Measurements from ENCODE around the gene LDLRAD2. TPM values are rescaled to one million over a fixed set of nuclear protein-coding genes. Genes with fewer than 3 reads are reported as not detected.
"Not testable (repeated sequence)": the region's sequence is repeated elsewhere in the genome, so short reads cannot be mapped to it uniquely, and the experiment has no call there.

The LDLRAD2 gene
- total RNA-seq, 1 donor from 2014 or later = 0.14 TPM

GRCh38 chr1:21823980-21824702 is 12.1 kb downstream of the LDLRAD2 start:
- Histone ChIP-seq H3K4me1 (ENCODE audit: insufficient read depth, low read length) (no peaks in the 10 kb centered on the region), H3K27me3 (ENCODE audit: insufficient read depth, low read length) (no peaks in the 10 kb centered on the region), H3K36me3 (ENCODE audit: insufficient read depth, low read length) (peaks cover 13% of the 10 kb centered on the region), H2AFZ (ENCODE audit: low read depth, low read length) (no peak overlapping the region), H3K27ac (ENCODE audit: low read depth, low read length) (no peak overlapping the region), H3K4me2 (ENCODE audit: low read length) (no peak overlapping the region), H3K79me2 (ENCODE audit: insufficient read depth, low read length) (no peaks in the 10 kb centered on the region), H4K20me1 (ENCODE audit: insufficient read depth, low read length) (peaks cover 12% of the 10 kb centered on the region), H3K9ac (ENCODE audit: low read length) (no peak overlapping the region), H3K9me3 (ENCODE audit: insufficient read depth, low read depth, low read length) (no peaks in the 10 kb centered on the region), H3K4me3 (ENCODE audit: insufficient read depth, low read depth, low read length) (no peak overlapping the region)
- Mint-ChIP-seq H3K27ac (ENCODE audit: unreplicated experiment) (no peak overlapping the region), H3K9me3 (ENCODE audit: unreplicated experiment) (no peaks in the 10 kb centered on the region), H3K36me3 (ENCODE audit: low read depth, unreplicated experiment) (peaks cover 35% of the 10 kb centered on the region), H3K4me3 (ENCODE audit: unreplicated experiment) (no peak overlapping the region), H3K27me3 (ENCODE audit: low read depth, unreplicated experiment) (no peaks in the 10 kb centered on the region), H3K4me1 (ENCODE audit: low read depth, unreplicated experiment) (no peaks in the 10 kb centered on the region)
- no peak for FAIRE-seq
- DNase-seq (ENCODE audit: low read depth) = no peak
- no peak for TF ChIP-seq CTCF (IDR thresholded peaks at IDR 0.05; ENCODE audit: insufficient read depth, low read depth, low read length)

GRCh38 chr1:21824926-21825325 is 12.9 kb downstream of the LDLRAD2 start:
- TF ChIP-seq CTCF (IDR thresholded peaks at IDR 0.05; ENCODE audit: insufficient read depth, low read depth, low read length) = no peak
- no peak for TF ChIP-seq EZH2 (IDR thresholded peaks at IDR 0.05; ENCODE audit: insufficient read depth, low read length)
- Mint-ChIP-seq H3K4me3 (ENCODE audit: unreplicated experiment) (no peak overlapping the region), H3K27me3 (ENCODE audit: low read depth, unreplicated experiment) (no peaks in the 10 kb centered on the region), H3K36me3 (ENCODE audit: low read depth, unreplicated experiment) (peaks cover 32% of the 10 kb centered on the region), H3K27ac (ENCODE audit: unreplicated experiment) (no peak overlapping the region), H3K4me1 (ENCODE audit: low read depth, unreplicated experiment) (no peaks in the 10 kb centered on the region), H3K9me3 (ENCODE audit: unreplicated experiment) (no peaks in the 10 kb centered on the region)
- Histone ChIP-seq H3K79me2 (ENCODE audit: insufficient read depth, low read length) (no peaks in the 10 kb centered on the region), H3K27ac (ENCODE audit: low read depth, low read length) (no peak overlapping the region), H3K9ac (ENCODE audit: low read length) (no peak overlapping the region), H3K4me3 (ENCODE audit: insufficient read depth, low read depth, low read length) (no peak overlapping the region), H2AFZ (ENCODE audit: low read depth, low read length) (no peak overlapping the region), H3K4me1 (ENCODE audit: insufficient read depth, low read length) (no peaks in the 10 kb centered on the region), H3K9me3 (ENCODE audit: insufficient read depth, low read depth, low read length) (no peaks in the 10 kb centered on the region), H4K20me1 (ENCODE audit: insufficient read depth, low read length) (peaks cover 12% of the 10 kb centered on the region), H3K27me3 (ENCODE audit: insufficient read depth, low read length) (no peaks in the 10 kb centered on the region), H3K4me2 (ENCODE audit: low read length) (no peak overlapping the region), H3K36me3 (ENCODE audit: insufficient read depth, low read length) (peaks cover 13% of the 10 kb centered on the region)
- DNase-seq (ENCODE audit: low read depth) (no peak), FAIRE-seq (no peak)

- Histone ChIP-seq H3K27me3 (ENCODE audit: insufficient read depth, low read length) (no peaks in the 10 kb centered on the region), H4K20me1 (ENCODE audit: insufficient read depth, low read length) (peaks cover 12% of the 10 kb centered on the region), H3K4me1 (ENCODE audit: insufficient read depth, low read length) (no peaks in the 10 kb centered on the region), H2AFZ (ENCODE audit: low read depth, low read length) (no peak overlapping the region), H3K36me3 (ENCODE audit: insufficient read depth, low read length) (peaks cover 13% of the 10 kb centered on the region), H3K9ac (ENCODE audit: low read length) (no peak overlapping the region), H3K27ac (ENCODE audit: low read depth, low read length) (no peak overlapping the region), H3K9me3 (ENCODE audit: insufficient read depth, low read depth, low read length) (no peaks in the 10 kb centered on the region), H3K79me2 (ENCODE audit: insufficient read depth, low read length) (no peaks in the 10 kb centered on the region), H3K4me2 (ENCODE audit: low read length) (no peak overlapping the region), H3K4me3 (ENCODE audit: insufficient read depth, low read depth, low read length) (no peak overlapping the region)
- Mint-ChIP-seq H3K4me3 (ENCODE audit: unreplicated experiment) (no peak overlapping the region), H3K4me1 (ENCODE audit: low read depth, unreplicated experiment) (no peaks in the 10 kb centered on the region), H3K36me3 (ENCODE audit: low read depth, unreplicated experiment) (peaks cover 31% of the 10 kb centered on the region), H3K9me3 (ENCODE audit: unreplicated experiment) (no peaks in the 10 kb centered on the region), H3K27me3 (ENCODE audit: low read depth, unreplicated experiment) (no peaks in the 10 kb centered on the region), H3K27ac (ENCODE audit: unreplicated experiment) (no peak overlapping the region)
- FAIRE-seq (no peak), DNase-seq (ENCODE audit: low read depth) (no peak)
- no peak for TF ChIP-seq CTCF (IDR thresholded peaks at IDR 0.05; ENCODE audit: insufficient read depth, low read depth, low read length)
Measured at GRCh38 chr1:21825393-21825792, 13.3 kb downstream of the LDLRAD2 start.

- H3K9me3 ChIP-seq (ENCODE audit: insufficient read depth, low read depth, low read length); H3K27me3 Mint-ChIP-seq (ENCODE audit: low read depth, unreplicated experiment); H3K4me1 ChIP-seq (ENCODE audit: insufficient read depth, low read length); H3K4me2 ChIP-seq (ENCODE audit: low read length); FAIRE-seq; H3K27me3 ChIP-seq (ENCODE audit: insufficient read depth, low read length); H3K4me3 ChIP-seq (ENCODE audit: insufficient read depth, low read depth, low read length); H2AFZ ChIP-seq (ENCODE audit: low read depth, low read length); H3K9ac ChIP-seq (ENCODE audit: low read length); H3K4me1 Mint-ChIP-seq (ENCODE audit: low read depth, unreplicated experiment); H3K4me3 Mint-ChIP-seq (ENCODE audit: unreplicated experiment); H3K9me3 Mint-ChIP-seq (ENCODE audit: unreplicated experiment); DNase-seq (ENCODE audit: low read depth); H3K27ac Mint-ChIP-seq (ENCODE audit: unreplicated experiment); H3K27ac ChIP-seq (ENCODE audit: low read depth, low read length); H3K79me2 ChIP-seq (ENCODE audit: insufficient read depth, low read length): not testable (repeated sequence)
- H3K36me3 ChIP-seq (ENCODE audit: insufficient read depth, low read length) = peaks cover 13% of the 10 kb centered on the region
- peaks cover 12% of the 10 kb centered on the region for H4K20me1 ChIP-seq (ENCODE audit: insufficient read depth, low read length)
- peaks cover 22% of the 10 kb centered on the region for H3K36me3 Mint-ChIP-seq (ENCODE audit: low read depth, unreplicated experiment)
Measured at GRCh38 chr1:21826694-21827093, 14.6 kb downstream of the LDLRAD2 start.
